GM18526 (cell line): ENCODE data around the gene PSMD13.

ENCODE experiments used
- POLR2A ChIP-seq: IDR thresholded peaks from 3 replicates; pipeline ENCODE4 v1.6.1; 2011; ENCODE audit not compliant: insufficient read length; ENCODE audit errors: extremely low read depth

Gene PSMD13

GRCh38 chr11:255816-256215 is 19.0 kb downstream of the PSMD13 start:
- TF ChIP-seq POLR2A = no peak

DNA sequence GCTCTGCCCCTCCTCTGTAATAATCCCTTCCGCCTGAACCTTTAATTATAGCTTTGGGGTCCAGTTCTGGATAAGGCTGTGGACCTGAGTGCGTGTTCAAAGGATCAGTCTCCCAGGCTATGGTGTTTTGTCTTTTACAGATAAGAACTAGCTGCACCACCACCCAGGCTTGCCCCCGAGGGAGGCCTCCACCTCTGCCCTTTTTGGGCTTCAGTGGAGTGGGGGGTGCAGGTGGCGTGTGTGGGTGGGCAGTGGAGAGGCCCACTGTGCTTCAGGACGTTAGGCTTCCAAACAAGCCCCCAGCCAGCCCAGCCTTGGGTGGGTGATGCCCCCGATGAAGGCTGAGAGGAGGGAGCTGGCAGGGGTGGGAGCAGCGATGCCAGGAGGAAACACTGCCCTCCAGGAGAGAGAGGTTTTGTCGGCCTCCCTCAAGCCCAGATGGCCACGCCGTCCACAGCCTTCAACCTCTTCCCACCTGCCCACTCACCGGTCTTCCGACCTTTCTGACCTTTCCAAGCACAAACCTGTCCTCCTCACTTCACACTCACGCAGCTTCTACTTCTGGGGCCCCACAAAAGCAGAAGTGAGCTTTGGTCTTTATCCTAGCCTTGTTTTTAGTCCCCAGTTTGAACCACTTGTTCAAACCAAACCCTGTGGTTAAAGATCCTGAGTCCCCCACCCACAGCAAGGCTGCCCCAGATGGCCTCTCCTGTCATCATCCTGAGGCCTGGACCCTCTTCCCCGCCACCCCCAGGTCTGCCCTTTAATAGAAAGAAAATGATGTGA is 20.4 kb downstream of the PSMD13 start:
- TF ChIP-seq POLR2A = no peak

- no peak for TF ChIP-seq POLR2A
Observed at GRCh38 chr11:257766-258493, 21.2 kb downstream of the PSMD13 start.

- TF ChIP-seq POLR2A = no peak
Observed at GRCh38 chr11:259413-259812, 22.6 kb downstream of the PSMD13 start.

GRCh38 chr11:261624-262023 is 24.8 kb downstream of the PSMD13 start:
- TF ChIP-seq POLR2A = no peak

- no peak for TF ChIP-seq POLR2A
Observed at GRCh38 chr11:266676-267439, 30.1 kb downstream of the PSMD13 start.

DNA sequence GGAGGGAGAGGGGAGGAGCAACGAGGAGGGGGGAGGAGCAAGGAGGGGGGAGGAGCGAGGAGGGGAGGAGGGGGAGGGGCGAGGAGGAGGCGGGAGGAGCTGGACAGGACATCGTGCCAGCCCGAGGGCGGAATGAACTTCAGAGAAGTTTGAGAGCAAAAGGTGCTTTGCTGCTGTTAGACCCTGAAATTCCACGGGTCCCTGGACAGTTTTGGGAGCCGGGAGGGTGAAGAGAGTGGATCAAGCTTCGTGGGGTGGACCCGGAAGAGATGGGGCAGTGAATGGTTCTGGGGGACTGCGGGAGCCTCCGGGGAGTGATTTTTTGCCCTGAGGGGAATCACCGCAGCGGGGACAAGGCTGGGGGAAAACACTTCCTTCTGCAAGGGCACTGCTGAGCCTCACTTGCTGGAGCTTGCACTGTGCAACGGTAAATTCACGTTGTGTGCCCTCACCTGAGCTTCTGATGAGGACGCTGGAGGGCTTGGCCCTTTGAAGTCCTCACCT is 30.8 kb downstream of the PSMD13 start:
- TF ChIP-seq POLR2A = peak; percentile 44

DNA sequence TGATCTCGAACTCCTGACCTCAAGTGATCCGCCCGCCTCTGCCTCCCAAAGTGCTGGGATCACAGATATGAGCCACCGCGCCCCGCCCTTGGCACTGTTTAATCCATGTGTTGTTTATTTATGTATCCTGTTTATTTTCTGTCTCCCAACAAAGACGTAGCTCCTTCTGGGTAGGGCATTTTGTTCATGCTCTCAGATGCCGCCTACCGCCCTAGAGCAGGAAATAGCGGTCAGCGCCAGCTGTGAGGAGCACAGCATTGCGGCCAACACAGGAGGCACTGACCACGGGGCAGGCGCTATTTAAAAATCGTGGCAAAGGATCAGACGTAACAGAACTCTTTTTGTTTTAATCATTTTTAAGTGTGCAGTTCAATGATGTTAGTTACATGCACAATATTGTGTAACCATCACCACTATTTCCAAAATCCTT is 32.0 kb downstream of the PSMD13 start:
- peak; percentile 13 for TF ChIP-seq POLR2A

GRCh38 chr11:269146-269890 is 32.5 kb downstream of the PSMD13 start:
- TF ChIP-seq POLR2A = no peak

GRCh38 chr11:270451-271318 is 33.9 kb downstream of the PSMD13 start:
- TF ChIP-seq POLR2A = no peak

DNA sequence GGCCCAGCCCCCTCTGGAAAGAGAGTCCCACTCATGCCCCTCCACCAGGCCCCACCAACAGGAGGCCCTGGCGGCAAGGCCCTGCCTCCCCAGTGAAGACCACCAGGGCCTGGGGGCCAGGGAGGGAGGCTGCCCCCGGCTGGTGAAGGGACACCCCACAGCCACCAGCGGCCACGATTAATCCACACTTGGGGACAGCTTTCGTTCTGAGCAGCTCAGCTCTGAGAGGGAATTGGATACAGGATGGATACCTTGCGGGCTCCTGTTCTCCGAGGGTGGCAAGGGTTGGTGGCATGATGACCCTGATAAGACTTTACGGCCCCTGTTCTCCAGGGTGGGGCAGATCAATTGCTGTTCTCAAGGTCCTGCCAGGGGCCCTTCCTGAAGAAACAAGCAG is 34.5 kb downstream of the PSMD13 start:
- no peak for TF ChIP-seq POLR2A

- TF ChIP-seq POLR2A = no peak
Observed at GRCh38 chr11:272195-272930, 35.6 kb downstream of the PSMD13 start.

DNA sequence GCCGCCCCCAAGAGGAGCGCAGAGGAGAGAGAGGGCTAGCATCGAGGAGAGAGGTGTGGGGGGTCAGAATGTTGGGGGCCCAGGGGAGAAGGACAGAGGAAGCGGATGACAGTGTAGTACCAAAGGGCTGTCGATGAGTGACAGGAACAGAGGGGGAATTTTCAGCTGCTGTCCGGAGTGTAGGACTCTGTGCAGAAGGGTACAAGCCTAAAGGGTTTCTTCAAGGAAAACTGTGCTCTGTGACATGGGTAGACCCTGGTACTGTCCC is 36.1 kb downstream of the PSMD13 start:
- no peak for TF ChIP-seq POLR2A

DNA sequence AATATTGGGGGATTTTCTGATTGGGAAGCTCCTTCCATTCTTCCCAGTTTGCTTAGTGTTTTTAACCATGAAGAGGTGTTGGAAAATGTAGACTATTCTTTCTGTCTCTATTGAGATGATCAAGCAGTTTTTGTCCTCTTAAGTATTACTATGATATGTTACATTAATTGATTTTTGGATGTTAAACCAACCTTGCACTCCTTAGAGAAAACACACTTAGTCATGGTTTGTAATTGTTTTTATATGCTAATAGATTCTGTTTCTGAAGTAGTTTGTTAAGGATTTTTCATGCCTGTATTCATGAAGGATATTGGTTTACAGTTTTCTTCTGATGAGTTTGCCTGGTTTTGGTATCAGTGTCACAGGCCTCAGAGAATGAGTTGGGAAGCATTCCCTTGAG is 39.4 kb downstream of the PSMD13 start:
- no peak for TF ChIP-seq POLR2A
